NCI-H2171 treated with DMSO at 0.1 percent for 48 hours (cell line): ENCODE results near the gene GOSR2.

Experiments
- DNase-seq: peaks from one replicate; lab custom pipeline; 2025; lab: John Stamatoyannopoulos, UW

GOSR2 gene

DNA sequence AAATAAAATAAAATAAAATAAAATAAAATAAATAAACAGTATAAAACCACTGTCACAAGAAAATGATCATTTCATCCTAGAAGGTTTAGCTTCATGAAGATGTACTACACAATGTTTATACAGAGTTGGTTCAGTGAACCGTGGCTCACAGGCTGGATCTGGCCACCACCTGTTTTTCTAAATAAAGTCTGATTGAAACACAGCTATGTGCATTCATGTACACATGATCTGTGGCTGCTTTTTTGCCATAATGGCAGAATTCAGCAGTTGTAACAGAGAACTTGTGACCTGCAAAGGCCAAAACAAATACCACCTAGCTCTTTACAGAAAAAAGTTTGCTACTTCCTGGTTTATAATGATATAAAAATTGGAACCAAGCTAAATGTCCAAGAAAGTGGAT, 68.7 kb downstream of the GOSR2 start:
- peak; percentile 50 for DNase-seq
